GM18519 (cell line): ENCODE results near the gene BICD2.
A peak's percentile ranks its signal among the peaks of the same experiment; 100 is the strongest.
"Not testable (repeated sequence)": the region's sequence is repeated elsewhere in the genome, so short reads cannot be mapped to it uniquely, and the experiment has no call there.

Experiments
- ATAC-seq: cut with Tn5 transposase; IDR thresholded peaks from one replicate; pipeline ENCODE4 v1.9.1; 2021; ENCODE audit warnings: mild to moderate bottlenecking, moderate library complexity; ENCODE audit not compliant: unreplicated experiment, low FRiP score

BICD2 gene

GRCh38 chr9:92771309-92771708, 6.7 kb upstream of the BICD2 start:
- no peak for ATAC-seq

- no peak for ATAC-seq
Measured at GRCh38 chr9:92770360-92770995, 5.8 kb upstream of the BICD2 start.

GRCh38 chr9:92769990-92770359, 5.3 kb upstream of the BICD2 start:
- ATAC-seq = no peak

- ATAC-seq = no peak
Measured at GRCh38 chr9:92769286-92769685, 4.7 kb upstream of the BICD2 start.

- not testable (repeated sequence) for ATAC-seq
Measured at GRCh38 chr9:92768816-92769215, 4.2 kb upstream of the BICD2 start.

GRCh38 chr9:92767066-92768054, 2.7 kb upstream of the BICD2 start:
- no peak for ATAC-seq

GRCh38 chr9:92764988-92765936, 629 bp upstream of the BICD2 start:
- ATAC-seq = peak; percentile 31

- no peak for ATAC-seq
Measured at GRCh38 chr9:92763721-92764380, 782 bp downstream of the BICD2 start.

GRCh38 chr9:92762781-92763708, 1.6 kb downstream of the BICD2 start:
- no peak for ATAC-seq

GRCh38 chr9:92762196-92762595, 2.4 kb downstream of the BICD2 start:
- ATAC-seq = no peak

- no peak for ATAC-seq
Measured at GRCh38 chr9:92761686-92762085, 2.9 kb downstream of the BICD2 start.

- no peak for ATAC-seq
Measured at GRCh38 chr9:92760494-92760893, 4.1 kb downstream of the BICD2 start.

GRCh38 chr9:92760070-92760469, 4.6 kb downstream of the BICD2 start:
- no peak for ATAC-seq

GRCh38 chr9:92759446-92759845, 5.2 kb downstream of the BICD2 start:
- no peak for ATAC-seq

- no peak for ATAC-seq
Measured at GRCh38 chr9:92756792-92757191, 7.8 kb downstream of the BICD2 start.

- ATAC-seq = no peak
Measured at GRCh38 chr9:92754091-92754745, 10.4 kb downstream of the BICD2 start.

- no peak for ATAC-seq
Measured at GRCh38 chr9:92752812-92753404, 11.7 kb downstream of the BICD2 start.

- ATAC-seq = no peak
Measured at GRCh38 chr9:92749934-92750315, 14.7 kb downstream of the BICD2 start.
